HG03025 (cell line): ENCODE measurements around the gene SMIM10.
"Not testable (repeated sequence)": the region's sequence is repeated elsewhere in the genome, so short reads cannot be mapped to it uniquely, and the experiment has no call there.

Experiments
- ATAC-seq: cut with Tn5 transposase; IDR thresholded peaks from one replicate; pipeline ENCODE4 v1.9.1; 2021; ENCODE audit warnings: mild to moderate bottlenecking, moderate library complexity; ENCODE audit not compliant: unreplicated experiment, low FRiP score

SMIM10 gene

DNA sequence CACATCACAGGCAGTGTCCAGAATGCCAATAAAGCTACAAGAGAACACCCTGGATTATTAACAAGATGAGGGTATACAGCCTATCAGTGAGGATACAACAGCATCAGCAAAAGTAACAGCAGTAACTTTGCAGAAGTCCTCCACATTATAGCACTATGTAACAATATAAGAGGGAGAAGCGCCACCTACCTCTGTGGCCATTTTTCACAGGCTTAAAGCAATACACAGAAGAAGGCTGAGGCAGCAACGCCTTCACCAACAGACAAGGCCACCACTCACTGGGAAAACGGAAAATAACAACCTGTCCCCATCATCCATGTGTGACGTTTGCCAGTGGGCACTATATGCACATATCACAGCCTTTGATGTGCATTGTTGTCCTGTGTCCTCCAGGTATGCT lies 19.0 kb downstream of the SMIM10 start:
- ATAC-seq, result no peak

- ATAC-seq, result no peak
Observed at GRCh38 chrX:135010921-135011320, 20.1 kb downstream of the SMIM10 start.

DNA sequence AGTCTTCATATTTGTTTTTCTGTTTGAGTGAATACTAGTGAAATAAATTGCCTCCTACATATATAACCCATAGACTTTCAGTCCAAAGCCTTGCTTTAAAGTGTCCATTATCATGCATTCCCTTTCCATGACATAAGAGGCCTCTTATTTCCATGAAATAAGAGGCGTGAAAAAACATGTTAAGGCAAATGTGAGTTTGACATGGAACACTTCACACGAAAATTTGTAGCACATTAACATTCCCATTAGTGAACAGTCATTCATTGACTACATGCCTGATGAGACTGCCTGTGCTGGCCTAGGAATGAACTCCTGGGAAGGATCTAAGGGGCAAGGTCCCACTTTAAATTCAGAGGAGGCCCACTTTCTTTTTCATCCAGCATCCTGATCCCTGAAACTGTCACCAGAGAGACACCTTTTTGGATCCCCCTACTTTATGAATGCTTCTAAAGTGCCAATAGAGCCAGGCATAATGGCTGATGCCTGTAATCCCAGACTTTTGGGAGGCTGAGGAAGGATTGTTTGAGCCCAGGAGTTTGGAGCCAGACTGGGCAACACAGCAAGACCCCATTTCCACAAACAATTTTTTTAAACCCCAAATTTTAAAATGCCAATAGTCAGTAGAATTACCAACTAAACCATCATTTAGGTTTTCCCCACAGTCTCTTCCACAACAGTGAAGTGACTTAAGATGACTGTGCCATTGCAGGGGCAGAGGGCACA lies 24.9 kb downstream of the SMIM10 start:
- no peak for ATAC-seq

DNA sequence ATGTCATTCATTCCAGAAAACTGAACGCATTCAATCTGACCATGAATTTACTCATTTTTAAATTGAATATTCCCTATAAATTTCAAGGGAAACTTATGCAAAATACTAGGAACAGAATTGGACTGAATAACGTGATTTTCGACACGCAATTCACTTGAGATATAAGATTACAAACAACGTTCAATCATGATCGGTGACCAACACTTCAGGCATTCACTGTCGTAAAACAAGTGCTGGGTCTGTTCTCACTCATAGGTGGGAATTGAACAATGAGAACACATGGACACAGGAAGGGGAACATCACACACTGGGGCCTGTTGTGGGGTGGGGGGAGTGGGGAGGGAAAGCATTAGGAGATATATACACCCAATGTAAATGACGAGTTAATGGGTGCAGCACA lies 29.1 kb downstream of the SMIM10 start:
- ATAC-seq, result not testable (repeated sequence)

- not testable (repeated sequence) for ATAC-seq
Observed at GRCh38 chrX:135023791-135024190, 33.0 kb downstream of the SMIM10 start.

- ATAC-seq, result no peak
Observed at GRCh38 chrX:135024526-135024925, 33.7 kb downstream of the SMIM10 start.

- ATAC-seq, result not testable (repeated sequence)
Observed at GRCh38 chrX:135030207-135030963, 39.6 kb downstream of the SMIM10 start.

- not testable (repeated sequence) for ATAC-seq
Observed at GRCh38 chrX:135041149-135042123, 50.6 kb downstream of the SMIM10 start.
